OCI-LY7 (cell line): ENCODE data around the gene NTSR1.

Source experiments
- CTCF ChIP-seq: fragments of 200-600 bp; sonication (generic); conservative IDR thresholded peaks from 2 replicates; pipeline ENCODE4 v1.5.1; 2014; ENCODE audit warnings: mild to moderate bottlenecking, antibody characterized with exemption, low read length, moderate library complexity, mixed read lengths
- EZH2phosphoT487 ChIP-seq: fragments of 200-600 bp; sonication (generic); IDR thresholded peaks from 2 replicates; pipeline ENCODE4 v1.6.1; 2018; ENCODE audit warnings: low read depth, borderline replicate concordance, mild to moderate bottlenecking, mixed run types, antibody characterized with exemption, low read length, moderate library complexity, mixed read lengths

- TF ChIP-seq CTCF, result no peak
- TF ChIP-seq EZH2phosphoT487, result no peak
These were observed 9.9 kb downstream of the NTSR1 start for GRCh38 chr20:62718546-62718945.
